Left ventricle myocardium superior (tissue), 1 donor: Measurements from ENCODE around the gene C10orf71. TPM values are rescaled to one million over a fixed set of nuclear protein-coding genes. Genes with fewer than 3 reads are reported as not detected.

Experiments
- ATAC-seq: fragments of 200-7000 bp; cut with Tn5 transposase; one replicate; pipeline ENCODE4 v1.9.1; 2020; ENCODE audit warnings: mild to moderate bottlenecking, moderate library complexity
- DNase-seq: peaks from one replicate; pipeline ENCODE4 v3.0.0-alpha.2; 2020
- intact Hi-C: fragments of 100-400 bp; cut with micrococcal nuclease; formaldehyde crosslinking; loops from one replicate; pipeline ENCODE4 v1.11.0; 2022
- total RNA-seq: library from RNA; stranded (reverse); fragmentation: NEBNext Ultra II Directional; extraction: Animal tissue kit (Norgen Biotek cat#: 25700); gene quantifications from one replicate; pipeline ENCODE4 v1.2.1, GENCODE V29; 2021
- donor health status: DM: no; HTN: yes; CAD: no; lungs with severe emphysema.

Gene C10orf71
- total RNA-seq, 1 donor from 2014 or later = 126 TPM

DNA sequence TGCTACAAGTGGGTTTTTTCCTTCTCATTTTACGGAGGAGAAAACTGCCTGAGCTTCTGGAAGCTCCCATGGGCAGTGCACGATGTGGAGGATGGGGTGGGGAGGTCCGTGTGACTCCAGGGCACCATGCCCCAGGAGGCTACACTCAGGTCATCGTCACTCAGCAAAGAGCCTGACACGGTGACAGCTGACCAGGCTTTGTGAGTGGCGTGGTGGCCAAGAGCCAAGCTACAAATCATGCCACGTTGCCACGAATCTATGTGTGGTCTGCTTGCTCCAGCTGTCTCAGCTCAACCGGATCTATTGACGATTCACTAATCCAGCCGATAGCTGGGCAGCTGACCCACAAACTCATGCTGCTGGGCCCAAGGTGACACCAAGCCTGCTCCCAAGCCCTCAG, 27.6 kb upstream of the C10orf71 start:
- intact Hi-C loops = no loop called here
- DNase-seq (peak; percentile 71), ATAC-seq (peak; percentile 71)

DNA sequence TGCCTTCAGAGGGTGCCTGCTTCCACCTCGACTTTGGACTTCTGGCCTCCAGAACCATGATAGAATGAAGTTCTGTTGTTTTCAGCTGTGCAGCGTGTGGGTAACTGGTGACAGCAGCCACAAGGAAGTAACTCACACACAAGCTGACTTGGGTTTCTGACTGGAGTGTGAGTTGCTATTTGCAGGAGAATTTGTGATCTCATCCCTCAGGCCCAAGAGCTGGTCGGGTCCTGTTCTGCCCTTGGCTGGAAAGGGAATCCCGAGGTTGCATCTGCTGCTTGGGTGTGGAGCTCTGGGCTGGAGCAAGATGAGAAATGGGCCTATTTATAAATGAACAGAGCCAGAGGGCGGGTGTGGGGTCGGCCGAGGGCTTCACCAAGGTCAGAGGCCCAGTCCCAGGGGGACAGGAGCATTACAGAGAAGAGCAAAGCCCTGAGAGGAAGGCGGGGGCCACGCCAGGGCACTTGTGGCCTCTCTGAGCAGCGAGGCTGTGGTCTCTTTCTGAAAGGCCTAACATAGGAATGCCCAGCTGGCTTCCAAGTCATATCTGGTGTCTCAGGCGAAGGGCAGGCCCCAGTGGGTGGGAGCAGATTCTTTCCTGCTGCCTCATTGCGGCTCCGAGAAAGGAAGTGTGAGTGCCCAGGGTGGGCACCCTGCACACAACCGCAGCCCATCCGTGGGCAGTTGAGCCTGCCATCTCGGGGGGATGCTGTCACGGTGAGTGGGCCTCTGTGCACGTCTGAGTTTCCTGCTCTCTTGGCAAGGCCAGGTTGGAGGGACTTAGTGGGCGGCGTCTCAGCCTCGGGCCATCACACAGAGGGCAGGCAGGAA, 26.5 kb upstream of the C10orf71 start:
- ATAC-seq (peak; percentile 84), DNase-seq (peak; percentile 75)
- intact Hi-C loops = no loop called here

DNA sequence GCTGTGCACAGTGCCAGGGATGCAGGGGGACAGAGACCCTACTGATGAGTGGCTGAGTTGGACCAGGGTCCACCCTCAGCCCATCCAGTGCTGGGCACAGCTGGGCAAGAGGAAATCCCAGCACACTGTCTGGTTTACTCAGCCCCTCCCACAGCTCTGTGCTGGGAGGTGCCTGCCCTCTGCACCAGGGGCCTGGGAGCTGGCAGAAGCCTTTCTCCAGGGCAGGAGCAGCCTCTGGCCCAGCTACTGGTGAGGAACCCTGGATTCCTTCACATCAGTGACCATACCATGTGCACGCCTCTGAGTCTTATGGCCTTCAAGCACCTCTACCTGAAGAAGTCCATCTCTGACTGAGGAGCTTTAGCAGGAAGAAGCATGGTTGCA, 25.9 kb upstream of the C10orf71 start:
- intact Hi-C loops = no loop called here
- ATAC-seq = peak; percentile 60

DNA sequence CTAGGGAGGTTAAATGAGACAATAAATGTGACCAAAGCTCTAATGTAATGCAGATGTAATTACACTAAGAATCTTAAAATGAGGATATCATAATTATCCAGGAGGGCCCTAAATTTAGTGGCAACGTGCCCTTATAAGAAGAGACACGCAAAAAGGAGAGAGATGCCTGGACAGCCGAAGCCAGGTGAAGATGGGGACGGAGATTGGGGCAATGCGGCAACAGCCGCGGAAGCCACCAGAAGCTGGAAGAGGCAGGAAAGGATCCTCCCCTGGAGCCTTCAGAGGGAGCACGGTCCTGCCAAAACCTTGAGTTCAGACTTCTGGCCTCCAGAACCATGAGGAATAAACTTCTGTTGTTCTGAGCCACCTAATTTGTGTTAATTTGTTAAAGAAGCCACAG, 25.3 kb upstream of the C10orf71 start:
- DNase-seq = no peak
- ATAC-seq = no peak
- intact Hi-C loops = no loop called here

More for the DNA sequence above, 25.9 kb upstream of the C10orf71 start:
- DNase-seq = no peak

DNA sequence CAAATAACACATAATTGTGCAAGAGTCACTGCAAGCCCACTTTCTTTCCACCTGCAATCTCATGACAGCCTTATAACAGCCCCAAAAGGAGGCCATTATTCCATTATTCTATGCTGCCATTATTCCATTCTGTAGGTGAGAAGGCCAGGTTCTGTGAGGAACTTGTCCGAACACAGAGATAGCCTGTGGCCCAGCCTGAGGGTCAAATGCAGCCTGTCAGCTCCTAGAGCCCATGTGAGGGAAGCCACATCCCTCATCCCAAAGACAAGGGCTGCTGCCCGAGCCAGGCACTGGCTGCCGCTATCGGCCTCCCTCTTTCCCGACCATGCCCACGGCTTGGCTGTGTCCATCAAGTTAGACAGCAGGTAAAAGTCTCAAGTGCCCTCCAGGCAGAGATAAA, 24.1 kb upstream of the C10orf71 start:
- DNase-seq = no peak
- intact Hi-C loops = no loop called here
- no peak for ATAC-seq

DNA sequence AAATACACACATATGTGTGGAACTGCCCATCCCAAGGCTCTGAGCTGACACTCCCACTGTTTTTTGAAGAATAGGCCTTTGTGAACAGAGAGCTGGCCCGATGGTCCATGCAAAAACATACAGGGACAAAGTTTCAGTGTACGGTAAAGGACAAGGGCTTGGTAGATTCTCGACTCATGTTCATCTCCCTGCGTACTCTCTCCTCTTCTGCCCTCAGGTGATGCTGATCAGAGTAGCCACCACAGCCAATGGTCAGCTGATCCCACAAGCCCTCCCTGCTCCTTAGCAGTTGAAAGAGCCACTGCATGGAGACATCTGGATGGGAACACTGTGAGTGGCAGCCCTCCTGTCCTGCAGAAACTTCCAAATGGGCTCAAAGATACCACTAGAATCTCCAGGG, 23.1 kb upstream of the C10orf71 start:
- DNase-seq (no peak), ATAC-seq (no peak)
- intact Hi-C loops = no loop called here

DNA sequence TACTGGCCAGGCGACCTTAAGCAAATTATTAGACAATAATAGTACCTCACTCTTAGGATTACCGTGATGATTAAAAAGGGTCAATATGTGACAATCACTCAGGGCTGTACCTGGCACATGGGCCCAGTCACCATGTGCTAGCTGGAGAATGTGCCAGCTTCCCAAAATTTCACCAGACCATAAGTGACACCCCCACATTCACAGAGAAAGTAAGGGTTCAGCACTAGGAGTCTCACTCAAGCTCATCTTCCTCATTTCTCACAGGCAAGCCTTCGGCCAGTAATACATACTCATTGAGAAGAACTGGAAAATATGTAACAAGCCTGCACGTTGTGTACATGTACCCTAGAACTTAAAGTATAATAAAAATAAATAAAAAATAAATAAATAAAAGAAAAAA, 22.4 kb upstream of the C10orf71 start:
- intact Hi-C loops = no loop called here
- no peak for ATAC-seq
- no peak for DNase-seq

DNA sequence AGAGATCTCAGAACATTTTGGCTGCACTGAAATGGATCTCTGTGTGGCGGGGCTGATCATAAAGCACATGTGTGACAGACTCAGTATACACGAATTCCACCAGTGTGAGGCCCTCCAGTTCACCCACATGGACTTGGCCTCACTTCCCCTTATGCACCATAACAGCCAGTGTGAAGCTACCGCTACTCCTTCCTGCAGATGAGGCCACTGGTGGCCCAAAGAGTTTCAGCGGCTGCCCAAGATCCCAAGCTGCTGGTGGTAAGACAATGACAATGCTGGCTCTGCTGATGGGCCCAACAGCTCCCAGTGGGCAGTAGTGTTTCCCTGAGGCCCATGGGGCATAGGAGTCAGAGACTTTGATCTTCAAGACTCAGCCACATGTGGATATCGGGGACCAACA, 21.0 kb upstream of the C10orf71 start:
- ATAC-seq = peak; percentile 3
- no peak for DNase-seq
- intact Hi-C loops = no loop called here

DNA sequence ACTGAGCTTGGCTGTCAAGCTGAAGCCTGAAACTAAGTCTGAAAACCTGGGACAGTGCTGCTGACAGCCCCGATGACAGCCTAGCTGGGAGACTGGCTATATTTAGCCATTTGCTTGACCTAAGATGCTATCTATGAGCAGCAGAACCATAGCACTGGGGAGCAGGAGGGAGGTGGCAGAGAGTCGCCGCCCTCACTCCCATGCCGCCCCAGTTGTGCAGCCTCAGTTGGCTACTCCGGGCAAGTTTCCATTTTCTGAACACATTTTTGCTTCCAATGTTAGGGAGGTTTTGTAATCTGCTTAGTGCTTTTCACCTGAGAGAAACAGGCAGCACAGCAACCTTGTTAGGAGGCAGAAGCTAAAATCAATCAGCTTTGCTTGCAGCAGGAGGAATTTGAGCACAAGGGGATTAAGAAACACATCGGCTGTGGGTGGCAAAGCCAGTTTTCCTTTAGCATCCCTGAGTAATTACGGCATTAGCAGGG, 20.4 kb upstream of the C10orf71 start:
- ATAC-seq = peak; percentile 94
- no peak for DNase-seq
- intact Hi-C loops = no loop called here

DNA sequence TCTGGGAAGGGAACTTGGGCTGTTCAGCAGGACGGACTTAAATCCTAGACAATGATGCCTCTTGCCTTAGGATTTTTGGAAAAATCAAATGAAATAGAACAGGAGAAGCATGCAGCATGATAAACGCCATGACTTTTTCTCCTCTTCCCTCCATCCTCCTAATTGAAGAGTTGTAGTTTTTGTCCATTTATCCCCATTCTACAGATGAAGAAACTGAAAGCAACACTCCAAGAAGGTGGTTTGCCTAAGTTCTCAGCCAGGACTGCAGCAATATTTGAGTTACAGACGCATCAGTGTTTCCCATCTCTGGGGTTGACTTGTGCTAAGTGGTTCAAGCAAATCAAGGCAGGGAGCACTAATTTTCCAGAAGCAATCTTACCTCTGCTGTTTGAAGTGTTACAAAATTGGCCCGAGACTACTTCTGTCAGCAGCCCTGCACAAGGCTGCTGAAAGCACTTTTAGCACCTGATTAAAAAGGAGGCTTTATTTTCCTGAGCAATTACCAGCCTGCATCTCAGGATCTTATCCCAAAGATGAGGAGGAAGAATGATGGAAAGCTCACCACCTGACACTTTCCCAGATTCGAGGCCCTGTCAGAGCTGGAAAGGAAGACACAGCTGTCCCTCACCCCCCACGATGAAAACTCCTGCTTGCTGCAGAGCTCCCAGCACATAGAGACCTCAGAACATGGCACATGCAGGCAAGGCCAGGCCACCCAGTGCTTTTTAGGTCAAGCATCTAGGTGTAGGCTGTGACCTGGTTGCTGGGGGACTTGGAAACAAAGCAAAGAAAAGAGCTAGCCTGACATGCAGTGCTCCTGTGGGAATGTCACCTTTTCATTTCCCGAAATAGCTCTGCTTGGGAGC, 19.7 kb upstream of the C10orf71 start:
- DNase-seq = no peak
- ATAC-seq = peak; percentile 45
- intact Hi-C loops = no loop called here

DNA sequence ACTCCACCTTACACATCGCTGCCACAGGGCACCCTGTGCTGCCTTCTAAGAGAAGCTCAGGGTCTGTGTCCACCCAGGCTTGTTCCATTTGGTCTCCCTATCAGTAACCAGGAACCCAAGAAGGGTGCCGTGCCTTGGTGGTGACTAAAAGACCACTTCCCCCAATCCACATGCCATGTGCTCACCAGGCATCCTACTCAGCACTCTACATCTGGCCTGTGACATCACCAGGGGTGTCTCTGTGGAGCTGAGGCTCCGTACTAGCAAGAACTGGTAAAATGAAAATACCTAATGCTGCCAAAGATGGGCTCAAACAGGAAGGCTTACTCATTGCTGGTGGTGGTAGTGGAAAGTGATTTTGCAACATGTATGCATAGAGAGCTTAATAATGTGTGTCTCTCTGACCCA, 19.0 kb upstream of the C10orf71 start:
- intact Hi-C loops = loop anchor here (10.0 kb wide), 1 partner anchor 45 kb away; no protein-coding TSS in a partner anchor

DNA sequence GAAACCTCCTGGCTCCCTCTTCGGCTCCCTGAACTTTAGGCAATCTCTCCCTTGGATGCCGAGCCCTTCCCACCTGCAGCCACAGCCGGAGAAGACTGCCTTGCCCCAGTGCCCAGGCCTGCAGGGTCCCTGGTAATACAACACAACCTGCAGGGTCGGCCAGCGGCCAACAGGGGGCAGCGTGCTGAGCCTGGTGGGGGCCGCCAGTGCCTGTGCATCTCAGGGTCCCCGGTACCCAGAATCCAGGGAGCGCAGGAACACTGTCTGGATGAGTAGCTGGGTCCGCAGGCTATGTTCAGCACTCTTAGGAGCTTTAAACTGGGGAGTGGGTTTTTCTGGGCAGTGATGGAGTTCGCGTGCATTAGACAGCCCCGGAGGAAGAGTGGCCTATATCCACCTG, 17.5 kb upstream of the C10orf71 start:
- no peak for ATAC-seq
- no peak for DNase-seq
- intact Hi-C loops = loop anchor here (10.0 kb wide), 1 partner anchor 47 kb away; no protein-coding TSS in a partner anchor

More for the DNA sequence above, 19.0 kb upstream of the C10orf71 start:
- ATAC-seq (no peak), DNase-seq (no peak)

DNA sequence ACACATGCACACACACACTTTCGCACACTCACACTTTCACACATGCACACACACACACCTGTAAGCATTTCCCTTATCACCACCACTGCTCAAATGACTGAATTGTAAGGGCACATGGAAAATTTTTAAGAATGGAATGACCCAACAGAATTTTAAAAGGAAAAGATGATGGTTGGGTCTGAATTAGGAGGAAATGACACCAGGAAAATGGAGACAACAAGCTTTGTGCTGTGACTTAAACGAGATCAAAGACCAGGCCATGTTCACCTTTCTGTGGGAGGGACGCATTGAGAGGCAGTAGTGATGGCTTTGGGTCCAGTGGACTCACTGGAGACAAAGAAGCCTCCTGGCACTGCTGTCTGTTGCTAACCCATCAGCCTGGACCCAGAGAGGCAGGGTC, 16.7 kb upstream of the C10orf71 start:
- intact Hi-C loops = loop anchor here (10.0 kb wide), 1 partner anchor 48 kb away; no protein-coding TSS in a partner anchor
- ATAC-seq (no peak), DNase-seq (no peak)

DNA sequence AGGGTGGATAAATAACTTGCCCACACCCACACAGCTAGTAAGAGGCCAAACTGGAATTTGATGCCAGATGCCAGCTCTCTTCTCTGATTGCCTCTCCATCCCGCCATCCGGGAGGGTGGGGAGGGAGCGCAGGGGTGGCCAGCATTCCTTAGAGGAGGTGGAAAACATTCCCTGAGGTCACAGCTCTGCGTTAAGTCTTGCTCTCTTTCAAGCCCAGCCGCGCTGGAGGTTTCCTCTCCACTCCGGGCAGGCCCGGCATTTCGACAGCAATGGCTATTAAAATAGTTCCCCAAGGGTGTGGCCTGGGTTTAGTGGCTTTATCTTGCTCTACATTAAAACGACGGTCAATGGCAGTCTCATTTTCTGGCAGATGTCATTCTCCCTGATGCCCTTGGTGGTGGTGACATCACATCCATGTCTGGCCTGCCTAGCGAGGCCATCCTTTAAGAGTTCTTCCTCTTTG, 16.1 kb upstream of the C10orf71 start:
- ATAC-seq (peak; percentile 34), DNase-seq (peak; percentile 49)
- intact Hi-C loops = loop anchor here (10.0 kb wide), 1 partner anchor 48 kb away; no protein-coding TSS in a partner anchor

DNA sequence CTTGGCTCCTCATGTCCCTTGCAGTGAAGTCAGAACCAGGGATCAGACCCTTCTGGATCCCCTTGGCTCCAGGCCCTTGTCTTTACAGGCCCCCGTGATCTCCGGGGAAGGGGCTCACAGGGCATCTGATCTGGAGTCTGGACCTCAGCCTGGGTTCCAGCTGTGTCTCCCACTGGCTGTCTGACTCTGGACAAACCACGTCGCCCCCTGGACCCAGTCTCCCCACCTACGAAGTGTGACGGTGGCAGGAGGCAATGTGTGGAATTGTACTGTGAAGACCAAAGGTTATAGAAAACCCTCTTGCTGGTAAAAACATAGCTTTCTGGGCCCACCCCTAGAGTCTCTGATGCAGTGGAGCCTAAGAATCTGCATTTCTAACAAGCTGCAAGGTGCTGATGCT, 15.5 kb upstream of the C10orf71 start:
- DNase-seq = no peak
- ATAC-seq = no peak
- intact Hi-C loops = loop anchor here (10.0 kb wide), 1 partner anchor 49 kb away; no protein-coding TSS in a partner anchor

DNA sequence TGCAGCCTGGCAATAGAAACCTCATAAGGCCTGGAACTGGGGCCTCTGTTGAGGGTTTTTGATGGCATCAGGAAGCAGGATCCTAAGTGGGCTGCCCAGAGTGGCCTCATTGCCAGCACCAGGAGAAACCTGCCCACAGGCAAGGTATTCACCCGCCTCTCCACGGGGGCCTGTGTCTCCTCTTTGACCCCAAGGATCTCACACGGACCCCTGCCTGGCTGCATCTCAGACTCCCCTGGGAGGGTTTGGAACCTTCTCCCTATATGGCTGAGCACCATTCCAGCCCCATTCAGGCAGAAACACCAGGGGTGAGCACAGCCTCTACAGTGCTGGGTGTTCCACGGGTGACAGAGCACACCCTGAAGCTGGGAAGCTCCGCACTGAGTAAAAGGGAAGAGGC, 14.6 kb upstream of the C10orf71 start:
- ATAC-seq (no peak), DNase-seq (no peak)
- intact Hi-C loops = loop anchor here (10.0 kb wide), 1 partner anchor 50 kb away; no protein-coding TSS in a partner anchor

DNA sequence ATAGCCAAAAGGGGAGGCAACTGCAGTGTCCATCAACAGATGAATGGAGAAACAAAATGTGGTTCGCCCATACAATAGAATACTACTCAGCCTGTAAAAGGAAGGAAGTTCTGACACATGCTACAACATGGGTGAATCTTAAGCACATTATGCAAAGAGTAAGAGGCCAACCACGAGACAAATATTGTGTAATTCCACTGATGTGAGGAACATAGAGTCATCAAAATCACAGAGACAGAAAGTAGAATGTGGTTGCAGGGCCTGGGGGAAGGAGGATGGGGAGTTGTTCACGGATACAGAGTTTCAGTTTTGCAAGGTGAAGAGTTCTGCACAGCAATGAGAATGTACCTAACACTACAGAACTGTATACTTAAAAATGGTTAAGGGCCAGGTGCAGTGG, 13.7 kb upstream of the C10orf71 start:
- ATAC-seq (peak; percentile 31), DNase-seq (no peak)
- intact Hi-C loops = loop anchor here (10.0 kb wide), 1 partner anchor 50 kb away; no protein-coding TSS in a partner anchor

DNA sequence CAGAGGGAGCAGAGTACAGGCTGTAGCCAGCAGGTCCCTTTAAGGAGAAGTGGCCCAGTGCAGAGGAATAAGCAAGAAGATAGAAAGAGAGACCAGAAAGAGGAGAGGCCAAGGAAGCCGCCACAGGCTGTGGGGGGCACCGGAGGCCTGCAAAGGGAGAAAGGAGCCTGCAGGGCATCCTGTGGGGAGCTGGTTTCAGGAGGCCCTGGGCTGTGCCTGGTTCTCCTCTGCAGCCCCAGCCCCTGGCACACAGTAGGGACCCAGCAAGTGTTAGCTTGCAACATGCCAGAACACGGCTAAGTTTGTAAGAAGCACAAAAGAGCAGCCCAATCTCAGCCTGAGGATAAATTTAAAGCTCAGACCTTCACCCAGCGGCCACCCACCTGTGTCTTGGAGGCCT, 12.3 kb upstream of the C10orf71 start:
- DNase-seq = no peak
- no peak for ATAC-seq
- intact Hi-C loops = loop anchor here (10.0 kb wide), 1 partner anchor 52 kb away; no protein-coding TSS in a partner anchor

DNA sequence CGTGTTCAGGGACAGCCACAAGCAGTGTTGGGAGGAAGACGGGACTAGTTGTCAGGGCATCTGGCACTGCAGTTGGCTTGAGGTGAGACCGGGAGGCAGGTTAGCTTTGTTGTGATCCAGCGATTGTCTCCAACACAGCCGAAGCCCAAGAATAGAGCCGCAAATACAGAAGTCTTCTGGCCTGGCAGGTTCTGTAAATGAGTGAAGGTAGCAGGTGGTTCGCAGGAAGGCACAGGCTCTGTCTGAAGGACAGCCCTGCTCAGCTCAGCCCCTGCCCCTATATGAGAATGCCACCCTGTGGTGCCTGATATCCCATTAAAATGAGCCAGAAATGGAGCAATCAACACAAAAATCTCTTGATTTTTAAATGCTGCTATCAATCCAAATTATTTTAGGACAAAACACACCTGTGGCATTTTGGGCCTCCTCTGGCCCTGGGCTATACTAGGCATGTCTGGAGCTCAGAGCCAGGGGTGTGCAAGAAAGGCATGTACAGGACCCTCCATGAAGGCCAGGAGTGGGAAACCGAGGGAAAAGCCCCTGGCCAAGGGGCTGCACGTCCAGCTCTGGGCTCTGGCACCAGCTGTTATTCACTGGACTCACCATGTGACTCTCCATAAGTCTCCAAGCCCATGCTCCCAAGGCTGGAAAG, 11.2 kb upstream of the C10orf71 start:
- no peak for DNase-seq
- intact Hi-C loops = loop anchor here (10.0 kb wide), 1 partner anchor 53 kb away; no protein-coding TSS in a partner anchor
- no peak for ATAC-seq
